ENCODE data around the gene SMPD3.

The SMPD3 gene

DNA sequence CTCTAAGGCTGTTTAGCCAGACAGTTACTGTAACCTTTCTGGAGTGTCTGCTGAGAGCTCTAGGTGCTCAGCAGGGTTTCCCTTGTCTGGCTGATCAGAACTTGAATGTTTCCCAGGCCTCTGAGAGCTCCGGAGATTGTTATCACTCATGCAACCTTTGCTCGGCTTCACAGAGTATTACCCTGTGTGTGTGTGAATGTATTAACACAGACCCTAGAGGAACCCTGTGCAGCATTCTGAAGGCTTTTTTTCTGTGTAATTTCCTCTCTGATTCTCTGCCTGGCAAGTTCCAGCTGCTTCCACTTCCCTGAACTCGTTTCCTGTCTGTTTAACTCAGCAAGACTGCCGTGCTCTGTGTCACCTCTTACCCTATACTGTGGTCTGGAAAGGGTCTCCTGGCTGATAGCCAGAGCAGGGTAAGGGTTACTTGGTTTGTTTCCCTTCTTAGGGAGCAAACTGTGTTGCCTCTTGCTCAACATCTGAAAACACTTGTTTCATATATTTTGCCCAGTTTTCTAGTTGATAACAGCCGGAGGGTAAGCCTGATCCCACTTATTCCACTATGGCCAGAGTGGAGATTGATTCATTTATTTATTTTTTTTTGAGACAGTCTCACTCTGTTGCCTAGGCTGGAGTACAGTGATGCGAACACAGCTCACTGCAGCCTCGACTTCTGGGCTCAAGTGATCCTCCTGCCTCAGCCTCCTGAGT, 115.7 kb downstream of the SMPD3 start:
- peaks cover 25% of the 10 kb centered on the region for H3K36me3 Mint-ChIP-seq (ENCODE audit: insufficient read depth)
- peaks cover 5 to 11% of the 10 kb centered on the region in 2 donors for H3K4me1 Mint-ChIP-seq (ENCODE audit: low read depth in 2 of 2)
- H3K4me3 Mint-ChIP-seq: no peak overlapping the region
- H3K9me3 Mint-ChIP-seq: no peaks in the 10 kb centered on the region
- peak overlapping the region in 1 of 2 donors; percentile 20 for H3K27ac Mint-ChIP-seq
- ATAC-seq (replicated peaks) (no peak), DNase-seq (no peak)
- no peaks in the 10 kb centered on the region for H3K27me3 Mint-ChIP-seq

DNA sequence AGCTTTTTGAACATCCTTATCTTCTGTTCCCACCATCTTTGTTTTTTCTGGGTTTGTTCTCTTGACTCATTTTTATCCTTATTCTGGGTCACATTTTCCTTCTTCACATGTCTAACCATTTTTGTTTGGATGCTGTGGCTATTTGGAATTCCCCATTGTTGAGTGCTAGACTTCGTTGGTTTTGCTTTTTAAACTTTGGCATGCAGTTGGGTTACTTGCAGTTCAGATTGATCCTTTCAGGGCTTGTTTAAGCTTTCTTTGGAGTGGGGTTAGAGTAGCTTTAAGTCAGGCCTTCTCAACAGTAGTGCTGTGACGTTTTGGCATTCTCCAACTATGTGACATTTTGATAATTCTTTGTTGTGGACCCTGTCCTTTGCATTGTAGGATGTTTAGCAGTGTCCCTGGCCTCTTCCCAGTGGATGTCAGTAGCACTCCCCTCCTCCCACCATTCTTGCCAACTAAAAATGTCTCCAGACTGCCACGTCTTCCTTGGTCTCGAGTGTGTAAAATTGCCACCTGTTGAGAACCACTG, 116.4 kb downstream of the SMPD3 start:
- peak overlapping the region in 1 of 2 donors; percentile 20 for H3K27ac Mint-ChIP-seq
- H3K27me3 Mint-ChIP-seq: no peaks in the 10 kb centered on the region
- peaks cover 5 to 11% of the 10 kb centered on the region in 2 donors for H3K4me1 Mint-ChIP-seq (ENCODE audit: low read depth in 2 of 2)
- H3K9me3 Mint-ChIP-seq: no peaks in the 10 kb centered on the region
- DNase-seq: no peak
- H3K36me3 Mint-ChIP-seq (ENCODE audit: insufficient read depth): peaks cover 18% of the 10 kb centered on the region
- no peak overlapping the region for H3K4me3 Mint-ChIP-seq
- no peak for ATAC-seq (replicated peaks)

DNA sequence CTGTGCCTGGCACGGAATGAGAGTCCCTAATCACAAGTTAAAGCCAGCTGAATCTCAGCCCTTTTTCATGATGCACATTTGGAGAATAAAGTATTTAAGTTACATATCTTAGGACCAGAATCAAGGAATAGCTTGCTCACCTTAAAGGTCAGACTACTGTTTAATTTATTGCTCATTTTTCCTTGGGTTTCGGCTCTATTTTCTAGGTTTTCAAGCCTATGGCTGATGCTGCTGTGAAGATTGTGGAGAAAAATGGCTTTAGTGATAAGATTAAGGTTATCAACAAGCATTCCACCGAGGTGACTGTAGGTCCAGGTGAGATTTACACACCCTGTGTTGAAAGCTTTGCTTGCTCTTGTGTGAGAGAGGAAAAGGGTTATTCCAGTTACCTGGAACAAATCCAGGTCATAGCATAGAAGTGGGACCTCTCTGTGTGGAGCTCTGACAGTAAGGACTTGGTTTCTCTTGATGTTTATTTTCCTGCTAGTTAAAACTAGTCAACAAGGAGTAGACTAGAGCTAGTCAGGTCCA, 119.4 kb downstream of the SMPD3 start:
- Mint-ChIP-seq H3K36me3 (ENCODE audit: insufficient read depth) (peaks cover 16% of the 10 kb centered on the region), H3K27me3 (no peaks in the 10 kb centered on the region), H3K4me3 (no peak overlapping the region), H3K9me3 (no peaks in the 10 kb centered on the region), H3K27ac (no peak overlapping the region), H3K4me1 (ENCODE audit: low read depth in 2 of 2) (peaks cover 5 to 7% of the 10 kb centered on the region in 2 donors)
- ATAC-seq (replicated peaks) (no peak), DNase-seq (no peak)

DNA sequence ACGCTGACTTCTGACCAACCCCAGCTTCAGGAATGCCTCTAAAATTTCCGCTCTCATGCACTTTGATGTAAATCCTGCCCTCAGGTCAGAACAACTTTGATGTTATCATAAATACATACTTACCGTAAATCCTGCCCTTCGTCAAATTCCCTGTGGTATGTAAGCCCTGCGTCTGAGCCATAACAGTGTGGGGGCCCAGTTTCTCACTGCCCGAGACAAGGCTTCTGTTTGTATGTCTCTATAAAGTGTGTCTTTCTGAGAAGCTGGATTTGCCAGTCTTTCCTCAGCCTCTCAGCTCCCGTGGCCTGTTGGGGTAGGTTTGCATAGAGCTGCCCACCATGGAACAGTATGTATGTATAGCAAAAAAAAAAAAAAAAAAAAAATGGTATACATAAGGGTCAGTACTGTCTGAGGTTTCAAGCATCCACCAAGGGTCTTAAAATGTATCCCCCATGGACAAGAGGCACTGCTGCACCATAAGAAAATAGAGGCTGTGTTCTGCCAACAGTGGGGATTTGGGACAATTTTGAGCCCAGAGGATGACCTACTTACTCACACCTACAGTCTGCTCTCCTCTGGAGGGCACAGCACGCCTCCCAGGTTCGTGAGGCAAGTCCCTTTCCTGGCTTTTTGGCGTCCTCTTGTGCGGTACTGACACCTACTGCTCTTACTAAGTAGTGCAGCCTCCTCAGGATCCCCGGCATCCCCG, 120.0 kb downstream of the SMPD3 start:
- peaks cover 14% of the 10 kb centered on the region for H3K36me3 Mint-ChIP-seq (ENCODE audit: insufficient read depth)

DNA sequence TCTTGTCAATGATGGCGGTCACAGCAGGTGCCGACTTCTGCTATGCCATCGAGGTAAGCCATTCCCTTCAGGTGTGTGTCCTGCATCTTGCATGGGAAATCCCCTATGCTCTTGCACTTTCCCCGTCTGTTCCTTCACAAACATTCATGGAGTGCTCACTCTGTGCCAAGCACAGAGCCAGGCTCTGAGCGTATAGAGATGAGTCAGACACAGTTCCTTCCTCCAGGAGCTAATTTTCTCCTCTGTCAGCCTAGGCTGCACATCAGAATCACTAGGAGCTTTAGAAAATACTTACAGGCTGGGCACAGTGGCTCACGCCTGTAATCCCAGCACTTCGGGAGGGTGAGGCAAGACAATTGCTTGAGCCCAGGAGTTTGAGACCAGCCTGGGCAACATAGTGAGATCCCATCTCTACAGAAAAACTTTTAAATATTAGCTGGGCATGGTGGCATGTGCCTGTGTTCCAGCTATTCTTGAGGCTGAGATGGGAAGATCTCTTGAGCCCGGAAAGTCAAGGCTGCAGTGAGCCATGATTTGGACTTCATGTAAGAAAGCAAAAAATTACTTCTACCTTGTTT, 123.4 kb downstream of the SMPD3 start:
- no peak for ATAC-seq (replicated peaks)
- Mint-ChIP-seq H3K27ac (peak overlapping the region in 1 of 2 donors; percentile 26), H3K9me3 (no peaks in the 10 kb centered on the region), H3K36me3 (ENCODE audit: insufficient read depth) (peaks cover 12% of the 10 kb centered on the region), H3K27me3 (no peaks in the 10 kb centered on the region), H3K4me1 (ENCODE audit: low read depth in 2 of 2) (peaks cover 5 to 7% of the 10 kb centered on the region in 2 donors), H3K4me3 (no peak overlapping the region)
- DNase-seq: no peak

More for the DNA sequence above, 120.0 kb downstream of the SMPD3 start:
- H3K4me1 Mint-ChIP-seq (ENCODE audit: low read depth in 2 of 2): peaks cover 5 to 7% of the 10 kb centered on the region in 2 donors
- DNase-seq (peak; percentile 75 to 81 (median 77)), ATAC-seq (replicated peaks) (peak; percentile 100)
- no peak overlapping the region for H3K27ac Mint-ChIP-seq
- no peaks in the 10 kb centered on the region for H3K9me3 Mint-ChIP-seq
- no peaks in the 10 kb centered on the region for H3K27me3 Mint-ChIP-seq
- H3K4me3 Mint-ChIP-seq: no peak overlapping the region

DNA sequence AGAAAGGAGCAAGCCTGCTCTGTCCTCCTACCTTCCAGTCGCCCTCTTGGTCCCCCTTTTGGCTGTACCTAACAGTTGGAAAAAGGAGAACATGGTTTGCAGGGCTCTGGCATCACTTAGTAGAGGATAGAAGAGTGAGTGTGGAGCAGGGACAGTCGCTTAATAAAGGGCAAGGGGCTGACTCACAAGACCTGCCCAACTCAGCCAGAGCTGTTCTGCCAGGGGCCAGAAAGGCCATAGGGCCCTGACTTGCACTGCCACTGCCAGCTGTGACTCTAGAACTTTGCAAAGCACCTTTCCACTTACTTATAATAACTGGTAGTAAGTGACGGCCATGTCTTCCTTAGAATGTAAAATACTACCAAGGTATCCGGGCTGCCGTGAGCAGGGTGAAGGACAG, 124.0 kb downstream of the SMPD3 start:
- Mint-ChIP-seq H3K4me1 (ENCODE audit: low read depth in 2 of 2) (peaks cover 5 to 7% of the 10 kb centered on the region in 2 donors), H3K27ac (peak overlapping the region in 1 of 2 donors; percentile 26), H3K27me3 (no peaks in the 10 kb centered on the region), H3K4me3 (no peak overlapping the region), H3K36me3 (ENCODE audit: insufficient read depth) (peaks cover 12% of the 10 kb centered on the region), H3K9me3 (no peaks in the 10 kb centered on the region)
- ATAC-seq (replicated peaks) (no peak), DNase-seq (no peak)

DNA sequence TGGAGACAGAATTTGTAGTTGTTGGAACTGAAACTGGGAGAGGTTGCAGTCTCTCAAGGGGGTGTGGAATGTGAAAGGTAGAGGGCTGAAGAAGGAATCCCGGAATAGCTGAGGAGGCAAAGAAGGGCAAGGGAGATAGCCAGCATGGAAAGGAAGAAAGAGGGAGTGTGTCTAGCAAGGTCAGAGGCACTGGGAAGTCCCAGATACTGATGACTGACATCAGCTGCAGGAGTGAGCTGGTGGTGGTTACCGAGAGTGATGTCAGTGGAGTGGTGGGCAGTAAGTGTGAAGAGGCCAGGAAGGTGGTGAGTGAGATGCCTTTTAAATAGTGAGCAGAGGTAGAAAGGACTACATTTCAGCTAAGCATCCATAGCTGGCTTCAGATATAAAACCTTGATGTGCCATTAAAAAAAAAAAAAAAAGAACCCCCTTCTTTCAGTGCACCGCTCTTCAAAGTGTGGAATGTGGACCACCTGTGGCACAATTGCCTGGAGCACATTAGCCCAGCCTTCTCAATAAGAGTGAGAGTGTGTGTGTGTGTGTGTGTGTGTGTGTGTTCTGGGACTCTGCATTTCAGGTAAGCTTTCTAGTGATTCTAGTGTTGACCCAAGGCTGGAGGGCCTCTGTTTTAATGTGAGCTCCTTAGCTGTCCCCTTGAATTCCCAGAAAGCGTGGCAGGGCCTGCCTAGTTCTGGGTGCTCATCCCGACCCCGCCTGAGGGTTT, 129.0 kb downstream of the SMPD3 start:
- DNase-seq (no peak), ATAC-seq (replicated peaks) (peak; percentile 73)
- Mint-ChIP-seq H3K4me3 (no peak overlapping the region), H3K27ac (peak overlapping the region; percentile 29 to 74), H3K9me3 (no peaks in the 10 kb centered on the region), H3K36me3 (ENCODE audit: insufficient read depth) (peaks cover 35% of the 10 kb centered on the region), H3K27me3 (no peaks in the 10 kb centered on the region), H3K4me1 (ENCODE audit: low read depth in 2 of 2) (peaks cover 14 to 17% of the 10 kb centered on the region in 2 donors)

DNA sequence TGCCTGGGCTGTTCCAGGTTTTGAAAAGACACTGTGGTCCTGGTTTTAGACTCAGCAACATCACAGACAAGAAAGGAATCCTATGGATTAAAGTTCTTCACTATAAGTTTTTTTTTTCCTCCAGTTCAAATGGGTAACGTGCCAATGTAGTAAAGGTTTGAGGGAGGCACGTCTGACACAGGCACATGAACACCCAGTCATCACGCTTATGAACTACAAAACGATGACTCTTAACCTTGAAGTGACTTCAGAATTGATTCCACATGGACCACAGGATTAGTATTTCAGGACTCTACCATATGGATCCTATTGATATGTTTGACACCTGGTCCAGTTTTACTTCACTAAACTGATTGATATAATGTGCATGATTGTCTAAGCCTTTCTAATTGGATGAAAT, 135.2 kb downstream of the SMPD3 start:
- Mint-ChIP-seq H3K27me3 (no peaks in the 10 kb centered on the region), H3K4me3 (no peak overlapping the region), H3K4me1 (ENCODE audit: low read depth in 2 of 2) (peaks cover 34 to 42% of the 10 kb centered on the region in 2 donors), H3K27ac (peak overlapping the region in 1 of 2 donors; percentile 5), H3K36me3 (ENCODE audit: insufficient read depth) (peaks cover 44% of the 10 kb centered on the region), H3K9me3 (no peaks in the 10 kb centered on the region)
- ATAC-seq (replicated peaks): no peak
- no peak for DNase-seq

DNA sequence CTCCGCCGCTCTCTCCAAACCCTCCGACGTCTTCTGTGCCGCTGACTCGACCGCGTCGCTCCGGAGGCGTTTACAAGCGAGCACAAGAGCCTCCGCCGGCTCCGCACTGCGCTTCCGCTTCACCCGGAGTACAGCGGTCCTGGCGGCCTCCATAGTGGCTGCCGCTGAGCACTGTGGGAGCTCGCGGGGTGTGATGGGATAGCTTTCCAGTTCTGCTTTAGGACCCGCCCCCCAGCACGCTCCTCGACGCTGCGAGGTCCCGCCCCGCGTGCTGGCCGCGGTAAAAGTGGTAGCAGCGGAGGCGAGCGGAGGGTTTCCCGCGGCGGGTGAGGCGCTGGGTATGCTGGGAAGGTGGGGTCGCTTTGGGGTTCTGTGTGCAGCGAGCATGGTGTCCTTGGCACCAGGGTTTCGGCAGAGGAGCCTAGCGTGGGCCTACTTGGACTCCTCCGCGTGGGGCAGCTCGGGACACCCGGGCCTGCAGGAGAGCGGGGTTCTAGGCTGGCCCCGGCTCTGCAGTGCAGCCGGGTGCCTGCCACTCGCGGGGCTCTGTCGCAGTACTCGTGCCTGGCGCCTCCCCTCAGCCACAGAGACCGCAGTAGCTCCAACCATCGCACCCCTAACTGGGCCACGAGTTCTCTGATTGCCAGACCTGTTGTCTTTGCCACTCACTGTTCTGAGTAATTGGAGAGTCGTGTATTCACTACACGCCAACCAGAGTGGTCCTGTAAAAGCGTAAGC, 137.4 kb downstream of the SMPD3 start, which contains the start of the genes PRMT7 and SLC7A6OS:
Gene PRMT7, plus strand, starts transcription at position 246 of the 738 bp plus-strand sequence. CDS start 4,961 bp downstream, outside the sequence.
Gene SLC7A6OS, minus strand, starts transcription at position 173 of the 738 bp plus-strand sequence. Its CDS starts 20 bp downstream, at position 153.
- ATAC-seq (replicated peaks): peak; percentile 92
- Mint-ChIP-seq H3K4me3 (peak within 1 kb of the TSS; percentile 95 to 96), H3K4me1 (ENCODE audit: low read depth in 2 of 2) (peaks cover 34 to 41% of the 10 kb centered on the region in 2 donors), H3K9me3 (no peaks in the 10 kb centered on the region), H3K27me3 (no peaks in the 10 kb centered on the region), H3K27ac (peak within 1 kb of the TSS; percentile 96 to 97), H3K36me3 (ENCODE audit: insufficient read depth) (peaks cover 48% of the 10 kb centered on the region)
- DNase-seq: peak; percentile 86 to 89 (median 87)

DNA sequence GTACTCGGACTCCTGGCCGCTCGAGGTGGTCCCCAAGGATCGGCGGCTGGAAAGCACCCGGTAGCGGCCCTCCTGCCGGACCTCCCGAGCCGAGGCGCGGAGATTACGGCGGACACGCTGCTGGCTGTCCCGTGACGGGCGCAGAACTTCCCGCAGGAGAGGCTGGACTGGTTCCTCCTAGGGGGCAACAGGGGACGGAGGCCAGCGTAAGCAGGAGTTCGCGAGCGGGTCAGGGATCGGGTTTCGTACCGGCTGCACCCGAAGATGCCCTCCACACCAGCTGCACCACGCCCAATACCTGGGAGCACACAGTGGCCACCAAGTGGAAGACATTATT, 137.9 kb downstream of the SMPD3 start:
- Mint-ChIP-seq H3K36me3 (ENCODE audit: insufficient read depth) (peaks cover 46% of the 10 kb centered on the region), H3K4me1 (ENCODE audit: low read depth in 2 of 2) (peaks cover 35 to 42% of the 10 kb centered on the region in 2 donors), H3K4me3 (peak overlapping the region; percentile 95 to 96), H3K9me3 (no peaks in the 10 kb centered on the region), H3K27me3 (no peaks in the 10 kb centered on the region), H3K27ac (peak overlapping the region; percentile 96 to 97)
- DNase-seq (no peak), ATAC-seq (replicated peaks) (no peak)

DNA sequence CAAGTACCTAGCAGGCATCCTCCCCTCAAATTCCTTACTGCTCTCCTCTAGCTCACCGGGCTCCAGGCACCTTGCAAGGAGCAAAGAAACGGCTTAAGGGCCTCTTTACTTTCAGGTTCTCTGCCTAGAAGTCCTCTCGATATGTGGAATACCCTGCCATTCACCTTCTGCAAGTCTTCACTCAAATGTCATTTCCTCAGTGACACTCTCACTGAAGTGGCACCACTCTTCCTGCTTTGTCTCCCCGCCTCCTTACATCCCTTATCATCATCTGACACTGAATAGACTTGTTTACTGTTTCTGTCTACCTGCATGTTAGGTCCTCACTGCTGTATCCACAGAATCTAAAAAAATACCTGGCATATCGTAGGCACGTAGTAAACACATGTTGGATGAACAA, 138.5 kb downstream of the SMPD3 start:
- H3K9me3 Mint-ChIP-seq: no peaks in the 10 kb centered on the region
- H3K4me1 Mint-ChIP-seq (ENCODE audit: low read depth in 2 of 2): peaks cover 37 to 45% of the 10 kb centered on the region in 2 donors
- no peak for DNase-seq
- H3K27ac Mint-ChIP-seq: peak overlapping the region; percentile 96 to 97
- H3K4me3 Mint-ChIP-seq: peak overlapping the region; percentile 95 to 96
- H3K27me3 Mint-ChIP-seq: no peaks in the 10 kb centered on the region
- H3K36me3 Mint-ChIP-seq (ENCODE audit: insufficient read depth): peaks cover 44% of the 10 kb centered on the region
- ATAC-seq (replicated peaks): no peak

All from effector memory CD8-positive, alpha-beta T cell (primary cell).